H9 (cell line): ENCODE results near the gene CFAP299. TPM values are rescaled to one million over a fixed set of nuclear protein-coding genes. Genes with fewer than 3 reads are reported as not detected.

ENCODE experiments used
- DNase-seq: peaks from one replicate; pipeline ENCODE4 v3.0.0-alpha.2; 2017
- H2AFZ ChIP-seq: one replicate; pipeline ENCODE4 v1.6.1; 2013; ENCODE audit warnings: mild to moderate bottlenecking, low read length, control low read depth, moderate library complexity
- H2AK5ac ChIP-seq: 2 replicates; pipeline ENCODE4 v1.6.1; 2013; ENCODE audit warnings: low read length, control low read depth, mixed read lengths; ENCODE audit not compliant: insufficient read length
- H2BK120ac ChIP-seq: one replicate; pipeline ENCODE4 v1.6.1; 2013; ENCODE audit warnings: low read depth, mild to moderate bottlenecking, low read length, control low read depth, inconsistent platforms; ENCODE audit not compliant: poor library complexity, severe bottlenecking
- H2BK12ac ChIP-seq: 2 replicates; pipeline ENCODE4 v1.6.1; 2013; ENCODE audit warnings: low read length, control low read depth, mixed read lengths, low read depth; ENCODE audit not compliant: insufficient read length
- H2BK15ac ChIP-seq: 2 replicates; pipeline ENCODE4 v1.6.1; 2013; ENCODE audit warnings: low read depth, low read length, control low read depth
- H2BK20ac ChIP-seq: one replicate; pipeline ENCODE4 v1.6.1; 2013; ENCODE audit warnings: low read depth, mild to moderate bottlenecking, low read length, control low read depth, inconsistent platforms; ENCODE audit not compliant: poor library complexity, severe bottlenecking
- H2BK5ac ChIP-seq: 2 replicates; pipeline ENCODE4 v1.6.1; 2013; ENCODE audit warnings: low read length, control low read depth, mixed read lengths; ENCODE audit not compliant: insufficient read length
- H3K14ac ChIP-seq: 2 replicates; pipeline ENCODE4 v1.6.1; 2013; ENCODE audit warnings: low read length, control low read depth; ENCODE audit not compliant: insufficient read depth
- H3K18ac ChIP-seq: 2 replicates; pipeline ENCODE4 v1.6.1; 2013; ENCODE audit warnings: low read depth, mild to moderate bottlenecking, mixed read lengths, low read length, control low read depth; ENCODE audit not compliant: insufficient read length
- H3K23ac ChIP-seq: 2 replicates; pipeline ENCODE4 v1.6.1; 2013; ENCODE audit warnings: low read length, control low read depth, mixed read lengths, low read depth; ENCODE audit not compliant: insufficient read length
- H3K23me2 ChIP-seq: 2 replicates; pipeline ENCODE4 v1.6.1; 2013; ENCODE audit warnings: low read depth, mild to moderate bottlenecking, mixed read lengths, low read length, control low read depth; ENCODE audit not compliant: insufficient read length, poor library complexity, severe bottlenecking
- H3K27ac ChIP-seq: 2 replicates; pipeline ENCODE4 v1.5.1; 2013; ENCODE audit warnings: low read length, control low read depth, mixed read lengths, low read depth; ENCODE audit not compliant: insufficient read length
- H3K27me3 ChIP-seq: 2 replicates; pipeline ENCODE4 v1.6.1; 2013; ENCODE audit warnings: low read length, control low read depth, inconsistent platforms; ENCODE audit not compliant: insufficient read depth
- H3K4ac ChIP-seq: 2 replicates; pipeline ENCODE4 v1.6.1; 2013; ENCODE audit warnings: low read depth, mild to moderate bottlenecking, control low read depth, inconsistent platforms, low read length, moderate library complexity
- H3K4me1 ChIP-seq: 2 replicates; pipeline ENCODE4 v1.6.1; 2013; ENCODE audit warnings: low read length, control low read depth, inconsistent platforms; ENCODE audit not compliant: insufficient read depth
- H3K4me2 ChIP-seq: 2 replicates; pipeline ENCODE4 v1.6.1; 2013; ENCODE audit warnings: low read length, control low read depth, mixed read lengths; ENCODE audit not compliant: insufficient read length, insufficient read depth
- H3K56ac ChIP-seq: 2 replicates; pipeline ENCODE4 v1.6.1; 2013; ENCODE audit warnings: low read depth, mild to moderate bottlenecking, mixed read lengths, low read length, control low read depth; ENCODE audit not compliant: insufficient read length
- H3K79me1 ChIP-seq: 2 replicates; pipeline ENCODE4 v1.6.1; 2013; ENCODE audit warnings: low read depth, mild to moderate bottlenecking, moderate library complexity, low read length, control low read depth, inconsistent platforms; ENCODE audit not compliant: insufficient read depth, poor library complexity, severe bottlenecking
- H3K79me2 ChIP-seq: 2 replicates; pipeline ENCODE4 v1.6.1; 2013; ENCODE audit warnings: low read length, control low read depth, inconsistent platforms; ENCODE audit not compliant: insufficient read depth
- H3K9ac ChIP-seq: 2 replicates; pipeline ENCODE4 v1.6.1; 2013; ENCODE audit warnings: low read length, control low read depth, mixed read lengths; ENCODE audit not compliant: insufficient read length; ENCODE audit errors: extremely low read depth
- H3K9me3 ChIP-seq: one replicate; pipeline ENCODE4 v1.6.1; 2013; ENCODE audit warnings: low read depth, low read length, inconsistent platforms; ENCODE audit not compliant: control insufficient read depth
- H3T11ph ChIP-seq: one replicate; pipeline ENCODE4 v1.6.1; 2013; ENCODE audit warnings: mild to moderate bottlenecking, low read length, control low read depth, inconsistent platforms
- H4K20me1 ChIP-seq: one replicate; pipeline ENCODE4 v1.6.1; 2013; ENCODE audit not compliant: control insufficient read depth, insufficient read length, insufficient read depth
- H4K5ac ChIP-seq: 2 replicates; pipeline ENCODE4 v1.6.1; 2013; ENCODE audit warnings: low read depth, mild to moderate bottlenecking, mixed read lengths, low read length, control low read depth; ENCODE audit not compliant: insufficient read length
- H4K8ac ChIP-seq: replicated peaks from 2 replicates; pipeline ENCODE4 v1.6.1; 2013; ENCODE audit warnings: low read length, control low read depth, mixed read lengths, low read depth; ENCODE audit not compliant: insufficient read length
- H4K91ac ChIP-seq: 2 replicates; pipeline ENCODE4 v1.6.1; 2013; ENCODE audit warnings: low read depth, mild to moderate bottlenecking, moderate library complexity, mixed read lengths, low read length, control low read depth; ENCODE audit not compliant: insufficient read length
- H3K27ac Mint-ChIP-seq, 3 experiments: 2 replicates in 2 of 3; 3 replicates in 1 of 3; pipeline ENCODE4 v1.8.0; 2020 to 2021; ENCODE audit warnings: mixed read lengths in 3 of 3, mild to moderate bottlenecking in 1 of 3, moderate library complexity in 1 of 3
- H3K27me3 Mint-ChIP-seq: 2 replicates; pipeline ENCODE4 v1.8.0; 2021; ENCODE audit warnings: low read depth, mild to moderate bottlenecking, moderate library complexity, mixed read lengths
- H3K36me3 Mint-ChIP-seq, 3 experiments: 2 replicates in 2 of 3; 3 replicates in 1 of 3; pipeline ENCODE4 v1.8.0; 2020 to 2021; ENCODE audit warnings: low read depth in 3 of 3, mixed read lengths in 3 of 3; ENCODE audit not compliant: insufficient read depth in 1 of 3
- H3K4me1 Mint-ChIP-seq, 2 experiments: 2 replicates each; pipeline ENCODE4 v1.8.0; 2020; ENCODE audit warnings: mixed read lengths in 2 of 2
- H3K4me3 Mint-ChIP-seq, 2 experiments: 2 replicates in 1 of 2; 3 replicates in 1 of 2; pipeline ENCODE4 v1.8.0; 2020 to 2021; ENCODE audit warnings: mild to moderate bottlenecking in 2 of 2, mixed read lengths in 2 of 2, moderate library complexity in 1 of 2
- H3K9me3 Mint-ChIP-seq, 2 experiments: 2 replicates in 1 of 2; 3 replicates in 1 of 2; pipeline ENCODE4 v1.8.0; 2020; ENCODE audit warnings: mild to moderate bottlenecking in 2 of 2, mixed read lengths in 2 of 2, moderate library complexity in 1 of 2
- CTCF ChIP-seq: fragments of 200-600 bp; sonication (generic); conservative IDR thresholded peaks from 3 replicates; pipeline ENCODE4 v1.8.0; 2021; ENCODE audit warnings: antibody characterized with exemption, mild to moderate bottlenecking
- WGBS: extraction: QIAGEN DNeasy Blood & Tissue Kit; methylation state at CpG from one replicate; pipeline ENCODE4 v1.1.7; 2013; ENCODE audit warnings: missing lambda C conversion rate, low lambda C conversion rate, mixed read lengths; ENCODE audit not compliant: insufficient read length; ENCODE audit errors: extremely low coverage; 5-methylcytosine and 5-hydroxymethylcytosine counted together
- total RNA-seq: library from RNA; stranded (reverse); gene quantifications from 2 replicates; pipeline ENCODE4 v1.2.1, GENCODE V29; 2021

CFAP299 gene
- total RNA-seq, 1 experiment from 2014 or later = not detected

- Histone ChIP-seq H2AFZ (no peak overlapping the region), H4K5ac (no peak overlapping the region), H3K27me3 (no peaks in the 10 kb centered on the region), H2BK15ac (no peak overlapping the region), H3K27ac (no peak overlapping the region), H3K79me2 (no peaks in the 10 kb centered on the region), H3K23me2 (no peaks in the 10 kb centered on the region), H3K9ac (no peak overlapping the region), H2BK20ac (no peak overlapping the region), H3K4me1 (no peaks in the 10 kb centered on the region), H4K91ac (no peak overlapping the region), H2AK5ac (no peak overlapping the region), H3T11ph (no peak overlapping the region), H3K18ac (no peak overlapping the region), H3K4me2 (no peak overlapping the region), H3K23ac (no peak overlapping the region), H3K56ac (no peak overlapping the region), H4K20me1 (no peaks in the 10 kb centered on the region), H2BK120ac (no peak overlapping the region), H3K9me3 (no peaks in the 10 kb centered on the region), H2BK12ac (no peak overlapping the region), H3K14ac (no peak overlapping the region), H4K8ac (no peak overlapping the region), H3K79me1 (no peaks in the 10 kb centered on the region), H3K4ac (no peak overlapping the region), H2BK5ac (no peak overlapping the region)
- peaks cover 7 to 9% of the 10 kb centered on the region in 2 experiments; a peak in 2 of 4 replicates for H3K4me1 Mint-ChIP-seq
- peaks cover 5 to 6% of the 10 kb centered on the region in 2 experiments; a peak in 2 of 5 replicates for H3K9me3 Mint-ChIP-seq
- no CpG with 5 or more reads among the region's 4 CpGs for WGBS
- no peak for DNase-seq
- no peak overlapping the region for H3K27ac Mint-ChIP-seq
- H3K4me3 Mint-ChIP-seq = no peak overlapping the region
- peaks cover 0 to 12% (median 0%) of the 10 kb centered on the region in 3 experiments; a peak in 1 of 7 replicates for H3K36me3 Mint-ChIP-seq
- H3K27me3 Mint-ChIP-seq = peaks cover 1% of the 10 kb centered on the region; the same call in 1 of the 2 replicates
- TF ChIP-seq CTCF = no peak
Observed at GRCh38 chr4:80301884-80302283, 33.6 kb upstream of the CFAP299 start.
